ENCODE results near the gene C1orf167. TPM values are rescaled to one million over a fixed set of nuclear protein-coding genes. Genes with fewer than 3 reads are reported as not detected.

The C1orf167 gene
- total RNA-seq, 1 donor from 2014 or later: 0.18 TPM

- no peak overlapping the region for H3K4me3 Mint-ChIP-seq
- H3K27me3 Mint-ChIP-seq (ENCODE audit: low read depth): no peaks in the 10 kb centered on the region
- H3K9me3 Mint-ChIP-seq: no peaks in the 10 kb centered on the region
- DNase-seq (ENCODE audit: low spot score in 2 of 2, unreplicated experiment in 2 of 2): no peak
- no peak overlapping the region for H3K27ac Mint-ChIP-seq
- no peaks in the 10 kb centered on the region for H3K36me3 Mint-ChIP-seq
- TF ChIP-seq CTCF (IDR thresholded peaks at IDR 0.05; ENCODE audit: unreplicated experiment): no peak
- peaks cover 11% of the 10 kb centered on the region for H3K4me1 Mint-ChIP-seq
Measured at GRCh38 chr1:11725616-11726015, 36.4 kb upstream of the C1orf167 start.

- Mint-ChIP-seq H3K27ac (no peak overlapping the region), H3K9me3 (no peaks in the 10 kb centered on the region), H3K4me3 (no peak overlapping the region), H3K27me3 (ENCODE audit: low read depth) (no peaks in the 10 kb centered on the region), H3K36me3 (no peaks in the 10 kb centered on the region), H3K4me1 (peaks cover 22% of the 10 kb centered on the region)
- TF ChIP-seq CTCF (IDR thresholded peaks at IDR 0.05; ENCODE audit: unreplicated experiment): no peak
- no peak for DNase-seq (ENCODE audit: low spot score in 2 of 2, unreplicated experiment in 2 of 2)
Measured at GRCh38 chr1:11727119-11727518, 34.9 kb upstream of the C1orf167 start.

GRCh38 chr1:11728126-11728806 is 33.7 kb upstream of the C1orf167 start:
- no peaks in the 10 kb centered on the region for H3K36me3 Mint-ChIP-seq
- no peak for DNase-seq (ENCODE audit: low spot score in 2 of 2, unreplicated experiment in 2 of 2)
- H3K9me3 Mint-ChIP-seq: no peaks in the 10 kb centered on the region
- no peaks in the 10 kb centered on the region for H3K27me3 Mint-ChIP-seq (ENCODE audit: low read depth)
- TF ChIP-seq CTCF (IDR thresholded peaks at IDR 0.05; ENCODE audit: unreplicated experiment): no peak
- H3K27ac Mint-ChIP-seq: no peak overlapping the region
- peaks cover 24% of the 10 kb centered on the region for H3K4me1 Mint-ChIP-seq
- H3K4me3 Mint-ChIP-seq: no peak overlapping the region

GRCh38 chr1:11729155-11729497 is 32.9 kb upstream of the C1orf167 start:
- TF ChIP-seq CTCF (IDR thresholded peaks at IDR 0.05; ENCODE audit: unreplicated experiment): no peak
- Mint-ChIP-seq H3K4me1 (peaks cover 24% of the 10 kb centered on the region), H3K4me3 (no peak overlapping the region), H3K9me3 (no peaks in the 10 kb centered on the region), H3K27ac (no peak overlapping the region), H3K27me3 (ENCODE audit: low read depth) (no peaks in the 10 kb centered on the region), H3K36me3 (no peaks in the 10 kb centered on the region)
- no peak for DNase-seq (ENCODE audit: low spot score in 2 of 2, unreplicated experiment in 2 of 2)

- Mint-ChIP-seq H3K4me1 (peaks cover 24% of the 10 kb centered on the region), H3K27ac (peak overlapping the region; percentile 17), H3K4me3 (no peak overlapping the region), H3K36me3 (no peaks in the 10 kb centered on the region), H3K27me3 (ENCODE audit: low read depth) (no peaks in the 10 kb centered on the region), H3K9me3 (no peaks in the 10 kb centered on the region)
- no peak for TF ChIP-seq CTCF (IDR thresholded peaks at IDR 0.05; ENCODE audit: unreplicated experiment)
- no peak for DNase-seq (ENCODE audit: low spot score in 2 of 2, unreplicated experiment in 2 of 2)
Measured at GRCh38 chr1:11729498-11730428, 32.2 kb upstream of the C1orf167 start.

All from mesothelial cell of epicardium (in vitro differentiated cells).